NT2/D1 (cell line): ENCODE measurements around the gene HFM1.

ENCODE experiments used
- DNase-seq: peaks from one replicate; pipeline ENCODE4 v3.0.0-alpha.2; 2011; ENCODE audit warnings: low read depth, low spot score
- H3K27me3 ChIP-seq: 2 replicates; pipeline ENCODE4 v1.6.0; 2011; ENCODE audit warnings: mild to moderate bottlenecking; ENCODE audit not compliant: insufficient read length, insufficient read depth
- H3K36me3 ChIP-seq: 2 replicates; pipeline ENCODE4 v1.6.1; 2011; ENCODE audit warnings: mild to moderate bottlenecking, low read length, mixed read lengths; ENCODE audit not compliant: insufficient read depth, insufficient read length
- H3K4me1 ChIP-seq: 2 replicates; pipeline ENCODE4 v1.5.1; 2011; ENCODE audit not compliant: insufficient read depth, insufficient read length
- H3K4me3 ChIP-seq: 2 replicates; pipeline ENCODE4 v1.5.1; 2011; ENCODE audit warnings: low read depth; ENCODE audit not compliant: insufficient read length
- H3K9ac ChIP-seq: 2 replicates; pipeline ENCODE4 v1.6.0; 2011; ENCODE audit warnings: low read depth; ENCODE audit not compliant: insufficient read length
- H3K9me3 ChIP-seq: 2 replicates; pipeline ENCODE4 v1.5.1; 2011; ENCODE audit warnings: mild to moderate bottlenecking, low read length; ENCODE audit not compliant: insufficient read depth
- SUZ12 ChIP-seq: IDR thresholded peaks from 2 replicates; pipeline ENCODE4 v1.6.1; 2011; ENCODE audit not compliant: insufficient read length, insufficient read depth; ENCODE audit errors: extremely low read depth
- YY1 ChIP-seq: IDR thresholded peaks from 2 replicates; pipeline ENCODE4 v1.6.1; 2011; ENCODE audit not compliant: insufficient read length, insufficient read depth
- ZNF274 ChIP-seq: IDR thresholded peaks from 2 replicates; pipeline ENCODE4 v1.6.1; 2011; ENCODE audit warnings: mild to moderate bottlenecking, low read depth, low read length

The HFM1 gene

DNA sequence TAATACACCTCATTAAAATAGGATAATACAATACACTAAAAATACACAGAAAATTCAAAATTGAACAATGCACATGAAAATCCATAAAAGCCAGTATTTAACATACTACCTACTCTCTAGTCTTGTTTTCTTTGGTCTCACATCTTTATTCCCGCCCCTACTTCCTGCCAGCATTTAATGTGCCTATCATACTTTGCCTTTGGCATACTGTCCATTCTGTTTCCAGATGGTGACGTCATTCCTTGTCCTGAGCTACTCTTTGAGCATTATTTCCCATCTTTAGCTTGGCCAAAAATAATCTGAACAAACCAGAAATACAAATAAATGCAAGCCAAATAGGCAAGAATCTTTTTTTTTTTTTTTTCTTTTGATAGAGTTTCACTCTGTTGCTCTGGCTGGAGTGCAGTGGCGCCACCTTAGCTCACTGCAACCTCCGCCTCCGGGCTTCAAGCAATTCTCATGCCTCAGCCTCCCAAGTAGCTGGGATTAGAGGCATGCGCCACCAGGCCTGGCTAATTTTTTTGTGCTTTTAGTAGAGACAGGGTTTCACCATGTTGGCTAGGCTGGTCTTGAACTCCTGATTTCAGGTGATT is 4.4 kb downstream of the HFM1 start:
- no peaks in the 10 kb centered on the region for H3K36me3 ChIP-seq
- H3K9me3 ChIP-seq = no peaks in the 10 kb centered on the region
- H3K27me3 ChIP-seq = no peaks in the 10 kb centered on the region
- H3K9ac ChIP-seq = no peak overlapping the region
- H3K4me3 ChIP-seq = no peak overlapping the region
- TF ChIP-seq SUZ12 (no peak), ZNF274 (no peak), YY1 (no peak)
- peak; percentile 15 for DNase-seq
- no peaks in the 10 kb centered on the region for H3K4me1 ChIP-seq

DNA sequence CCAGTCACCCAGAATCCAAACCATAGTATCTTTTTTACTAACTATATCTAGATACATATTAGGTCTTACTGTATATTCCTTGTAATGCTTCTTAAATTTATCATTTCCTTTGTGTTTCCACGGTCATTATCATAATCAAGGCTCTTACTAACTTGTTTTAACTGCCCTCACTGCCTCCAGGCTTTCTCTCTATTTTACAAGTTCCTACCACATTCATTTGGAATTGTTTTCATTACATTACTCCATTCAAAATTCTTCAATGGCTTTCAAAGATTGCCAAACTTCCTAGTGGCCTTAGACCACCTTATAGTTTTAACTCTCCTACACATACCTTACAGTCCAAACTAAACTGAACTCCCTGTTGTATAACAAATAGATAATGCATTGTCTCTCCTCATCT is 6.3 kb downstream of the HFM1 start:
- no peak overlapping the region for H3K9ac ChIP-seq
- H3K27me3 ChIP-seq = no peaks in the 10 kb centered on the region
- H3K9me3 ChIP-seq = no peaks in the 10 kb centered on the region
- no peak overlapping the region for H3K4me3 ChIP-seq
- DNase-seq = no peak
- no peaks in the 10 kb centered on the region for H3K36me3 ChIP-seq
- no peaks in the 10 kb centered on the region for H3K4me1 ChIP-seq
- TF ChIP-seq SUZ12 (no peak), ZNF274 (no peak), YY1 (no peak)

DNA sequence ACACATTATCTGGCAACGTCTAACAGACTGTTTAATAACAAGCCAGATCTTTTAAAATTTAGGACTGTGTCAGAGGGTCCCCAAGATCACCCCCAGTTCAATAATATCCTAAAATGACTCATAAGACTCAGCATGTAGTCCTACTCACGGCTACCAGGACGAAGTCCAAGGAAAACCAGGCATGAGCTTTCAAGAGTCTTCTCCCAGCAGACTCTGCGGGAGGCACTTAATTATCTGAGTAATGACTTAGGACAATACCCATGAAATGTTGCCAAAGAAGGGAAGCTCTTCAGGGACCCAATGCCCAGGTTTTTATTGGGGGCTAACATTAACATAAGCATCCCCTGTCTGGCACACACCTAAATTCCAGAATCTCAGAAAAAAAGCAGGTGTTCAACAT is 7.0 kb downstream of the HFM1 start:
- H3K9me3 ChIP-seq = no peaks in the 10 kb centered on the region
- H3K36me3 ChIP-seq = no peaks in the 10 kb centered on the region
- H3K4me3 ChIP-seq = no peak overlapping the region
- no peak overlapping the region for H3K9ac ChIP-seq
- no peak for DNase-seq
- no peaks in the 10 kb centered on the region for H3K27me3 ChIP-seq
- no peaks in the 10 kb centered on the region for H3K4me1 ChIP-seq
- TF ChIP-seq ZNF274 (no peak), SUZ12 (no peak), YY1 (no peak)

DNA sequence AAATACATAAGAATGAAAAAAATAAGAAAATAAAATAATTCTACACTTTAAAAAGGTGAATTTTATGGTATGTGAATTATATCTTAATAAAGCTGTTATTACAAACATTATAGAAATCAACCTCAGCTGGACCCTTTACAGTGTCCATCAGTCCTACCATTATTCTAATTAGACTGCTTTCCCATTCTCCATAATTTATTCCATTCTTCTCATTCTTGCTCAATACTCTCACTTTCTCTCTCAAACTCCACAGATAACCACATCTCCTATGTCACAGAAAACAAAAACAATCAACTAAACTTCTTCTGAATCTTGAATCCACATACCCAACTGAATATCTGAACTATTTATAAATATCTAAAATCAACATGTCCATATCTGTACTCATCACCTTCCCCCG is 11.6 kb downstream of the HFM1 start:
- no peaks in the 10 kb centered on the region for H3K27me3 ChIP-seq
- H3K36me3 ChIP-seq = no peaks in the 10 kb centered on the region
- TF ChIP-seq SUZ12 (no peak), ZNF274 (no peak), YY1 (no peak)
- no peaks in the 10 kb centered on the region for H3K4me1 ChIP-seq
- no peak overlapping the region for H3K9ac ChIP-seq
- no peak for DNase-seq
- H3K9me3 ChIP-seq = no peaks in the 10 kb centered on the region
- no peak overlapping the region for H3K4me3 ChIP-seq

DNA sequence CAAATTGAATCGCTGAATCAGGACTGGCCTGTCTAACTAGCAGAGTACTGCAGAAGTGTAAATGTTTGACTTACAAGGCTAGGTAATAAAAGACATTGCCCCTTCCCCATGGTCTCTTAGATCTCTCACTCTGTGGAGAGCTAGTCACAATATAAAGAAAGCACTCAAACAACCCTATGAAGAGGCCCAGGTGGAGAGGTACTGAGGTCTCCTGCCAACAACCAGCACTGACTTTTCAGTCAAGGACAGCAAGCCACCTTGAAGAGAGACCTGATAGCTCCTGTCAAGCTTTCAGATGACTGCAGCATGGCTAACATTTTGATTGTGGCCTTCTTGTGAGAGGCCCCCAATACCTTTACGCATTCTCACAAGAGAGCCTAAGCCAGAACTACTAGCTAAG is 18.5 kb downstream of the HFM1 start:
- no peak overlapping the region for H3K9ac ChIP-seq
- DNase-seq = no peak
- TF ChIP-seq ZNF274 (no peak), SUZ12 (no peak), YY1 (no peak)

DNA sequence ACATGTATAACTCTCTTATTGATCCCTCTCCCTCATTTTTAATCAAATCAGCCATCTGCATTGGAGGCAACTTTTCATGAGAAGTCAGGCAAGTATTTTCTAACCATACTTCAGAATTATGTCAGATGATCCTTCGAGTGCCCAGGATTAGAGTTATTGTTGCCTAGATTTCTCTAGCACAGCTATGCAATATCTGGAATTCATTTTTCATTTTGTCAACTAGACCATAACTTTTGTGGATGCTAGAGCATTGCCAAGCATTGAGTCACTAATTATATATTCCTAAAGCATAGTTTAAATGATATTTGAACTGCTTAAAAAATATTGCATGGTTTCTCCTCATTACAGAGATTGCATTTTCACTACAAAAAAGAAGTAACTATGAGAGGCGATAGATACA is 21.2 kb downstream of the HFM1 start:
- Histone ChIP-seq H3K4me3 (no peak overlapping the region), H3K9me3 (no peaks in the 10 kb centered on the region), H3K4me1 (no peaks in the 10 kb centered on the region), H3K9ac (no peak overlapping the region), H3K27me3 (no peaks in the 10 kb centered on the region), H3K36me3 (no peaks in the 10 kb centered on the region)
- no peak for TF ChIP-seq YY1
- no peak for TF ChIP-seq SUZ12
- no peak for TF ChIP-seq ZNF274
- DNase-seq = no peak

More for the DNA sequence above, 18.5 kb downstream of the HFM1 start:
- no peaks in the 10 kb centered on the region for H3K27me3 ChIP-seq
- H3K9me3 ChIP-seq = no peaks in the 10 kb centered on the region
- no peaks in the 10 kb centered on the region for H3K4me1 ChIP-seq
- H3K4me3 ChIP-seq = no peak overlapping the region
- no peaks in the 10 kb centered on the region for H3K36me3 ChIP-seq

DNA sequence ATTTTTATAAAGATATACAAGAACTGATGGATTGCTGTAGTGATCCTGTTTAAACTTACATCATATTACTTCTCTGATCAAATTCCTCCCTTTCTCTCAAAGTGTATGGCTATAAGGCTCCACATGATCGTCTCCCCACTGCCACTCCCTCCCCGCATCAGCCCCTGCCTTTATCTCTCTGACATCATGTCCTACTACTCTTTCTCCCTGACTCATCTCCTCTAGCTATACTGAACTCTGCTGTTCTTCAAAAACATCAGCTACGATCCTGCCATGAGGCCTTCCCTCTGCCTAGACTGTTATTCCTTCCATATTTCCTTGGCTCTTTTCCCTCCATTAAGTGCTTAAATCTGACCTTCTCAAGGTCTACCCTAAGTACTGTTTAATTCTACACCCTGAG is 22.8 kb downstream of the HFM1 start:
- TF ChIP-seq SUZ12 = no peak
- no peak for TF ChIP-seq YY1
- TF ChIP-seq ZNF274 = no peak
- no peak for DNase-seq
- Histone ChIP-seq H3K4me3 (no peak overlapping the region), H3K27me3 (no peaks in the 10 kb centered on the region), H3K36me3 (no peaks in the 10 kb centered on the region), H3K9ac (no peak overlapping the region), H3K4me1 (no peaks in the 10 kb centered on the region), H3K9me3 (no peaks in the 10 kb centered on the region)
